NCI-H2227 (cell line): ENCODE results near the gene GLIPR1L2.
"Not testable (repeated sequence)": the region's sequence is repeated elsewhere in the genome, so short reads cannot be mapped to it uniquely, and the experiment has no call there.

Source experiments
- DNase-seq: peaks from one replicate; lab custom pipeline; 2025; ENCODE audit not compliant: unreplicated experiment; lab: John Stamatoyannopoulos, UW

Gene GLIPR1L2

DNA sequence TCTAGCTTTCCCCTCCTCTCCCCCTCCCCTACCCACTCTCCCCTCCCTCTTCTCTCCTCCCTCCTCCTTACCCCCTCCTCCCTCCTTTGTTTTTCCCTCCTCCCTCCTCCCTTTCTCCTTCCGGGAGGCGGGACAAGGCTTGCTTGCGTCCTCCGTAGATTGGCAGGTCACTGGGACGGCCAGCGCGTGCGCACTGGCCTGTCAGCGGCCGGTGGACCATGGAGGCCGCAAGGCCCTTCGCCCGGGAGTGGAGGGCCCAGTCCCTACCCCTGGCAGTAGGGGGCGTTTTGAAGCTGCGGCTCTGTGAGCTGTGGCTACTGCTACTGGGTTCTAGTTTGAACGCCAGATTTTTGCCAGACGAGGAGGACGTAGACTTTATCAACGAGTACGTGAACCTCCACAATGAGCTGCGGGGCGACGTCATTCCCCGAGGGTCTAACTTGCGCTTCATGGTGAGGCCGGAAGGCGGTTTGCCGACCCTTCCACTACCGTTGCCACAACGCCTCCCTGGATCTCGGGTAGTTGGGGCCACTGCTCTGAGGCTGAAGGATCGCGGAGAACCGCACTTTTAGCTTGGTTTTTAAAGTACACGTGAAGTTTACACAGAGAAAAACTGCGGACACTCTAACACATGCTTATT, at the start of gene GLIPR1L2:
TSS of gene GLIPR1L2 (plus strand) at position 191 of the 640 bp plus-strand sequence. CDS start at position 219, 28 bp downstream.
- DNase-seq, result peak; percentile 99

DNA sequence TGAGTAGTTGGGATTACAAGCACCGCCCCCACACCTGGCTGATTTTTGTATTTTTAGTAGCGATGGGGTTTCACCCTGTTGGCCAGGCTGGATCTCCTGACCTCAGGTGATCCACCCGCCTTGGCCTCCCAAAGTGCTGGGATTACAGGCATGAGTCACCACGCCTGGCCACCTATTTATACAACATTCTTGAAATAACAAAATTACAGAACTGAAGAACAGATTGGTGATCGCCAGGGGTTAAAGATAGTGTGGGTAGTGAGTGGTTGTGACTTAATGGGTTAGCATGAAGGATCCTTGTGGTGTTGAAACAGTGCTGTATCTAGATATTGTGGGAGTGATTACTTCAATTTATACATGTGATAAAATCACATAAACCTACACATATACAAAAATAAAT, 49.0 kb upstream of the GLIPR1L2 start:
- DNase-seq, result no peak

DNA sequence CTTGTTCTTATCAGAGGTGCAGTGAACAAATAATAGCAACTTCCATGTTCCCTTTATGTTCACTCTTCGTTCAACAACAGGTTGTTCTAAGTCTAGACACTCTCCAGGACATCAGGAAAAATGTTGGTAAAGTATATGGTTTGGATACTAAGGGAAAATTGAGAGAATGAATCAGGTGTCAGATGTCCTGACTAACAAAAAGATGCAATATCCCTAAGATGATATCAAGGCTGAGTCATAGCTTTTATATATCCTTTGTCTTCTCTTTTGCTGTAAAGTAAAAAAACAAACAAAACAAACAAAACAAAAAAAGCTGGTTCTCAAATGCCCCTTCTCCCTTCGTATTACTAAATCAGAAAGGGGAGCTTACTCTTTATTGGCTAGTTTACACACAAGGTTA, 45.4 kb upstream of the GLIPR1L2 start:
- DNase-seq, result no peak

DNA sequence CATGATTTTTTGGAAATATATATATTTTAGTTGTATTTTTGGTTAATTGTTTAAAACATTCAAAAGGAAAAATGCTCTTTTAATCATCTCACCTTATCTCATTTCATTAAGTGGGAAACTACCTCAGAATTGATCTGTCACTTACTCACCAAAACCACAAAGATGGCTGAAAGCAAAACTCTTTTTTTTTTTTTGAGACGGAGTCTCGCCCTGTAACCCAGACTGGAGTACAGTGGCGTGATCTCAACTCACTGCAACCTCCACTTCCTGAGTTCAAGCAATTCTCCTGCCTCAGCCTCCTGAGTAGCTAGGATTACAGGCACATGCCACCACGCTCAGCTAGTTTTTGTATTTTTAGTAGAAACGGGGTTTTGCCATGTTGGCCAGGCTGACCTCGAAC, 44.7 kb upstream of the GLIPR1L2 start:
- DNase-seq, result not testable (repeated sequence)

DNA sequence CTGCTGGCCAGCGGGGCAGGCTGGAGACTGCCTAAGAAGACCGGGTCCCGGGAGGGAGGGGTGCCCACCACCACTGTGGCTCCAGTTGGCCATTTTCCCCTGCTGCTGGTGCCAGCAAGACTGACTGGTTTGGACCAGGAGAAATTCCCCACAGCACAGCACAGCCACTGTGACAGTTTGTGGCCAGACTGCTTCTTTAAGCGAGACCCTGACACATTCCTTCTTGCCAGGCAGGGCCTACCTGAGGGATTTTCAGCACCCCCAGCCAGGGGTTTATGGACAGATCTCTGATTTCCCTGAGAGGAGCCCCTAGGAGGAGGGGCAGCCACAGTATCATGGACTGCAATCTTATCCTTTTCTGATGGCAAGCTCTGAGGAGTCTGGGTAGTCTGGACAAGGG, 40.9 kb upstream of the GLIPR1L2 start:
- DNase-seq, result no peak

DNA sequence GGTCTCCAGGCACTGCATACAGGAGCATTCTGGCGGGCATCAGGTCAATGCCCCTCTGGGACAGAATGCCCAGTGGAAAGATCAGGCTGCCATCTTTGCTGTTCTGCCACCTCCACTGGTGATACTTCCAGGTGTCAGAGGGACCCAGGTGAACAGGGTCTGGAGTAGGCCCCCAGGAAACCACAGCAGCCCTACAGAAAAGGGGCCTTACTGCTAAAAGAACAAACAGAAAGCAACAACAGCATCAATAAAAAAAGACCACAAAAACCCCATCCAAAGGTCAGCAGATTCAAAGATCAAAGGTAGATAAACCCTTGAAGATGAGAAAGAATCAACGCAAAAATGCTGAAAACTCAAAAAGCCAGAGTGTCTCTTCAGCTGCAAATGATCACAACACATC, 40.5 kb upstream of the GLIPR1L2 start:
- no peak for DNase-seq

DNA sequence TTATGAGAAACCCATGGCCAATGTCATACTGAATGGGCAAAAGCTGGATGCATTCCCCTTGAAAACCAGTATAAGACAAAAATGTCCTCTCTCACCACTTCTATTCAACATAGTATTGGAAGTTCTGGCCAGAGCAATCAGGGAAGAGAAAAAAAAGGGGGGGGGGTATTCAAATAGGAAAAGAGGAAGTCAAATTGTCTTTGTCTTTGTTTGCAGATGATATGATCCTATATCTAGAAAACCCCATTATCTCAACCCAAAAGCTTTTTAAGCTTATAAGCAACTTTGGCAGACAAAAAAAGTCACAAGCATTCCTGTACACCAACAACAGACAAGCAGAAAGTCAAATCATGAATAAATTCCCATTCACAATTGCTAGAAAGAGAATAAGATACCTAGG, 36.9 kb upstream of the GLIPR1L2 start:
- no peak for DNase-seq

DNA sequence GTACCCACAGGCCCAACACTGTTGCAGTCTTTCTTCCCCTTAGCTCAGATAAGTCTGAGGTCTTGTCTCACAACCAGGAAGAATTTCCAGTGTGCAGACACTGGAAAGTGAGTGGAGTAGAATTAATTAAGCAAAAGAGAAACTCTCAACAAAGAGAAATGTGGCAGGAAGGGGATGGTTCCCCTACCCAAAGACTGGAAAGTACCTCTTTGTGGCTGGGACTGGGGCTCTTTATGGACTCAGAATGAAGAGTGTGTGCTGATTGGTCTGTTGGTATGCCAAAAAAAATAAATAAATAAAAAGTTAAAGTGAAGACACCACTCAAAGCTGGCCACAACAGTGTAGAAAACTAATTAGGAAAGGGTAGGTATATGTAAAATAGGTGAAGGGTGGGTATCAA, 30.0 kb upstream of the GLIPR1L2 start:
- no peak for DNase-seq

DNA sequence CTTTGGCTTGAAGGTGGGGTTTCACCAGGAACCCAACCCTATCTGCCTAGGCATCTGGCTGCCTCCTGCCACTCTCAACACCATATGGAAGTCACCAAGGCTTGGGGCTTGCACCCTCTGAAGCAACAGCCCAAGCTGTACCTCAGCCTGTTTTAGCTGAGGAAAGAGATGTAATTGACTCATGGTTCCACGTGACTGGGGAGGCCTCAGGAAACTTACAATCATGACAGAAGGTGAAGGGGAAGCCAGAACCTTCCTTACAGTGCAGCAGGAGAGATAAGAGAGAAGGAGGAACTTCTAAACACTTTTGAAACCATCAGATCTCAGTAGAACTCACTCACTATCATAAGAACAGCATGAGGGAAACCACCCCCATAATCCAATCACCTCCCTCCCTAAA, 29.5 kb upstream of the GLIPR1L2 start:
- no peak for DNase-seq

DNA sequence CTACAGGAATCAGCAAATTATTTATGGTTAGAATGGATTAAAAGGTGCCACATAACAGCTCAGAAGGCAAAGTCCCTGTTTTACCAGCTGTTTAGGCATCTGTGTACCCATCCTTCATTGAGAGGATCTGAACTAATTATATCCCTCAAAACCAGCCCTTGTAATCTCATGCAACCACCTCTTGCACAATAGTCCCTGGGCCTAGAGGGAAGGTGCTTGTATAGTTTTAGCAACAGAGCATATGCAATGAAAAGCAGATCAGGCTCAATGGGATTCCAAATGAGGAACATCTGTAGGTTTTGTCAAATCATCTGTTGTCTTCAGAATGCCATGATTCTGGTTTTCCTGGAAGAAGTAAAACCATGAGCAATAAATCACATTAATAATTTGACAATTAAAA, 26.0 kb upstream of the GLIPR1L2 start:
- no peak for DNase-seq

DNA sequence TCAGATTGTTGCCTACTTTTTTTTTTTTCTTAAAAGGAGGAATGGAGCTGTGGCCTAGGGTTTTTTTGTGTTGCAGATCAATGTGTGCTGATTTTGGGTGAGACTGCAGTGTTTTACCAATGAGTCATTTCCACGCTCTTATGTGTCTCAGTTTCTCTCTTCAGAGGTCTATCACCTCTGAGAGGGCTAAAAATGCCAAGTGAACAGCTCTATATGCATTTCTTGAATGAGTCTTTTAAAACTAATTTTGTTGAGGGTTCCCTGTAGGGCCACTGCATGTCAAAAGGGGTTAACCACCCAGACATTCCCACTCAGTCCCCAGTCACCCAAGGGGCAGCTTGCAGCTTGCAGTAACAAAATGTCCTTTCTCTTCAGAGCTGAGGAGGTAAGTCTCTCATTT, 24.3 kb upstream of the GLIPR1L2 start:
- no peak for DNase-seq

DNA sequence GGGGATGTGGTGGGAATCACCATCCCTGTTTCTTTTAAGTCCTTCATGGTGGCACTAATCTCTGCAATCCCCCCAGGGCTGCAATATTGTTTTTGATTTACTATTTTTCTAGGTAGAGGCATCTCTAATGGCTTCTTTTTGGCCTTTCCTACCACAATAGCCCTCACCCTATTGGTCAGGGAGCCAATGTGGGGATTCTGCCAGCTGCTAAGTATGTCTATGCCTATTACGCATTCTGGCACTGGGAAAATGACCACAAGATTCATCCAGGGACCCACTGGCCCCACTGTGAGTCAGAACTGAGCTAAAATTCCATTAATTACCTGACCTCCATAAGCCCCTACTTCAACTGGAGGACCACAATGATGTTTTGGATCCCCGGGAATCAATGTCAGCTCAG, 15.9 kb upstream of the GLIPR1L2 start:
- no peak for DNase-seq

DNA sequence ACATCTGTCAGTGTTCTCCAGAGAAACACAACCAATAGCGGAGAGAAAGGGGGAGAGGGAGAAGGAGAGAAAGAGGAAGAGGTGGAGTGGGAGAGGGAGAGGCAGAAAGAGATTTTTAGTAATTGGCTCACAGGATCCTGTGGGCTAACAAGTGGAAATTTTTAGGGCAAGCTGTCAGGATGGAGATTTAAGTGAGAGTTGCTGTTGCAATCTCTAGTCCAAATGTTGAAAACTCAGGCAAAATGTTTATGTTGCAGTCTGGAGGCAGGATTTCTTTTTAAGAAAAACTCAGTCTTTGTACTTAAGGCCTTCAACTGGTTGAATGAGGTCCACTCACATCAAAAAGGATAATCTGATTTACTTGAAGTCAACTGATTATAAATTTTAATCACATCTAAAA, 12.5 kb upstream of the GLIPR1L2 start:
- DNase-seq, result no peak

DNA sequence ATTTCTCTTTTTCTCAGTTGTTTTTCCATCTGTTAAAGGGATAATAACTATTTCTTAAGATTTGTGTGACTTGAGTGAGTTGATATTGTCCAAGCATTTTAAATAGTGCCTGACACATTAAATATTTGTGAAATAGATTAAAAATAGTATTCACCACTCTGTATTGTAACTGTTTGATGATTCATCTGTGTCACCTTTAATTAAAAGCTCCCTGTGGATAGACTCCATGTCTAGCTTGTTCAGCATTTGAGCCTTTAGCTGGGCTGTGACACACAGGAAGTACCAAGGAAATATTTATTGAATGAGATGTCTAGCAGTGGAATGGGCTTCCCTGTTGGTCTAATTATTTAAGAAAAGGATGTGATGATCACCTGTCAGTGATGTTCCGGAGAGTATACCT, 1.8 kb upstream of the GLIPR1L2 start:
- no peak for DNase-seq

DNA sequence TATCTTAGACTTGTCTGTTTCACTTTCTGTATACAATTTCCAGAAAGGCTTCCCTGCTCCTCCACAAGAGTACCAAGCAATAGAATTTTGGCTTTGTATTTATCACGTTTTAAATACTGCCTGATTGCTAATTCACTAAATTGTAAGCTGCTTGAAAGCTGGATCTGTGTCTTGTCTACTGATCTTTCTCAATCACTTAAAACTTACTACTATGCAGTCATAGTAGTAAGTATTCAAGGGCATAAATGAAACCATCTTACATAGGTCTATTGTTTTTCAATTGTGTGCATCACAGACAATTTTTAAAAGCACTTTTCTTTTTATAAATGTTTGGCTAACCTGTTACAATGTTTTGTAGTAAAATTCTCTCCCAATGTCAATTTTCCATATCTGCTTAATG, 1.2 kb upstream of the GLIPR1L2 start:
- DNase-seq, result no peak

DNA sequence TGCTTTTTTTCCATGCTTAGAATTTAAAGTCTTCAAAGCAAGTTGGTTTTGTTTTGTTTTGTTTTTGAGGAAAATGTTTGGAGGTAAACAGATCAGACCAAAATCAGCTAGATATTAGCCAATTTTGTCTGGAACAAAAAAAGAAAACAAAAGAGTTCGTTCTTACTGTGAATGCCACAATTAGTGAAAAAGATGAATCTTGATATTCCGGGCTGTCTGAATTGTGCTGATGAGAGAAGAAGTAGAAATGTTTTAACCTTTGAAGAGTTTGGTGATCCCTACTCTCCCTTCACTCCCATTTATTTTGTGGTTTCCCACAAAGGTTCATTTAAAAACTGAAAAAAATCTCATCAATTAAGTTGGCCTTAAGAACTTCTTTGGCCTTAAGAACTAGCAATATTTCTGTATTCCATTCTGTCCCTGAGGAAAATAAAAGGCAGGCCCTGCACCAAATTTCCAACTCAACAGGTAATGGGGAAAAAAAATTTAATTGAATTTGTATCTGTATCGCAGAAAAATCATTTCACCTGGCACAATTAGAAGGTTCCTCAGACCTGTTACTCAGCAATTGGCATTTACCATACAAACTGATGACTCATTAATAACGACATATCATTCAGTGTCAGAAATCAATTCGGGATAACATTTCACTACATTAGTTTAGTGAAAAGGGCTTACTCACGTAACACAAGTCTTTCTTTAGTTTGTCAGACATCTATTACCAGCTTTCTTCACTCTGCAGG, 562 bp upstream of the GLIPR1L2 start:
- DNase-seq, result no peak

DNA sequence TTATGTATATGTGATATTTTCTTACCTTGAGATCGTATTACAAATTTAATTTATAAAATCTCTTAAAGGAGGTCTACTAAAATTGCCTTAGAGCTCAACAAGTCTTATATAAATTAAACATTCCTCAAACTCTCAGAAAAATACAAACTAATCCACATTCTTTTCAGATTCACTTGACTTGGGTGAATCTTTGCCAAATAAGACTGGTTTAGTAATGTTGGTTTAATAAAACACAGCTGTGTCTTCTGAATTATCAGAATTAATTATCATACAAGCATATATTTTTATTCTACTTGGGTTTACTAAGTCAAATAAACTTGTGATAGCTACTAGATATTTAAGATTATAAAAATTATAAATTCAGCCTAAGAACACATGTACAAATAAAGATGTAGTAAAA, 13.3 kb downstream of the GLIPR1L2 start:
- DNase-seq, result no peak

DNA sequence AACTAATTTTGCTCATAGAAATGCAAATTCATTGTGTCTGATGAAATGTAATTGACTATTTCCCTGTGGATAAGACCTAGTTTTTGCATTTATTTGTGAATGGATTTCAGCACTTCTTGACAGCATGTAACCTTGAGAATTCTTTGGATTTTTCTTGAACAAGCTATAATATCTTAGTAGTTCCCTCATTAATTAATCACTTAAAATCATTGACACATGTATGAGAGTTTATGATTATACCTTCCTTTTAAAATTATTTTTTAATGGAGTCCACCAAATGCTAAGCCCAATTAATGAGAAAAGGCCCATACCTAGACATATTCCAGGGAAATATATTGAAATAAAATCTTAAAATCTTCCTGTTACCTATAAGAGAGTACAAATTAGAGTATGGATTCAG, 16.8 kb downstream of the GLIPR1L2 start:
- DNase-seq, result no peak

DNA sequence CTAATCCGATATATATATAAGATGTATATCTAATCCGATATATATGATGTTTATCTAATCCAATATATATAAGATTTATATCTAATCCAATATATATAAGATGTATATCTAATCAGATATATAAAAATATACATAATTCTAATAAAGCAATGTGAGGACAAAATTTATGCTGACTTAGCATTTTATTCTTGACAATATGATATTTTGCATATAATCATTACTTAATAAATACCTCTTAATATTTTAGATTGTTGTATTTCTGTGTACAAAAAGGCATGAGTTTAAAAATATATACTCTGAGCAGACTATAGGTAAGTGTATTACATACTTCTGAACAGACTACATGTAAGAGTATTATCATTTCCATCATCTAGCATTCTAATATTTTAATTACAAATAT, 18.9 kb downstream of the GLIPR1L2 start:
- DNase-seq, result no peak

DNA sequence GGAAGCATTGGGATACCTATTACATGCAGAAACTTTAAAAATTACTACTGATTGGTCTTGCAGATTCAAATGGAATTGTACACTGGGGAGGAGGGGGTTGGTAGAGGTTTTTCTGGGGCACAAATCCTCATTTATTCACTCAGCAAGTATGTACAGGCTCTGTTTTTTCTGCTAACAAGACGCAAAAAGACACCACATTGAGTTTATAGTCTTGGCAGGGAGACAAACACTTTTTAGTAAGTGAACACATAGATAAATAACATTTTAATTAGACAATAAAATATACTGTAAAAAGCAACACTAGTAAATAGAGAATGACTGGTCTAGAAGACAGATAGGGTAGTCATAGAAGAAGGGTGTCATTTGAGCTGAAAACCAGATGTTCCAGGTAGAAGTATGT, 23.8 kb downstream of the GLIPR1L2 start:
- DNase-seq, result no peak

DNA sequence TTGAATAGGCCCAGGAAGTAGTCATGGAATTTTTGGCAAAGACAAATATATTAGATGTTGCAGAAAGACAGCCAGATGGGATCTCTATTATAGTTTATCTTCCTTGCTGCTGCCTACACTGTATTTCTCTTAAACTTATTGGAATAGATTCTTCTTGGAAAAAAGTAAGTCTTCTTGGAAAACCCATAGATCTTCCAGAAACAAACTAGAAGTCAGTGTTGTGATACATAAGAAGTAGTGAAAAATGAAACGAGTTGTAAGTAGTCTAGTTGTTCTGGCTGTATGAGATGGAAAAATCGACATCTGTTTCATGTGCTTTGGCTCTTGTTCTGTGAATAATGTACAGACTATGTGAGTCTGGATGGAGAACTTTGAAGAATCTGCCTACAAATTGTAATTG, 29.0 kb downstream of the GLIPR1L2 start:
- no peak for DNase-seq

DNA sequence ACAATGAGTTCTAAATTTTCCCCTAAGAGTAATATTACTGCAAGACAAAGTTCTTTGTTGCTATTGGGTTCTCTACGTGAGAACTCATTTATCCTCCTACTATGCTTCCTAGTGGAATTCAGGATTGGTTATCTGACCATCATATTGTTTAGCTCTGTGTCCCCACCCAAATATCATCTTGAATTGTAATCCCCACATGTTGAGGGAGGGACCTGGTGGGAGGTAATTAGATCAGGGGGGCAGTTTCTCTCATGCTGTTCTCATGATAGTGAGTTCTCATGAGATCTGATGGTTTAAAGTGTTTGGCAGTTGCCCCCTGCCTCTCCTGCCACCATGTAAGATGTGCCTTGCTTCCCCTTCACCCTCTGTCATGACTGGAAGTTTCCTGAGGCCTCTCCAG, 36.6 kb downstream of the GLIPR1L2 start:
- DNase-seq, result no peak

DNA sequence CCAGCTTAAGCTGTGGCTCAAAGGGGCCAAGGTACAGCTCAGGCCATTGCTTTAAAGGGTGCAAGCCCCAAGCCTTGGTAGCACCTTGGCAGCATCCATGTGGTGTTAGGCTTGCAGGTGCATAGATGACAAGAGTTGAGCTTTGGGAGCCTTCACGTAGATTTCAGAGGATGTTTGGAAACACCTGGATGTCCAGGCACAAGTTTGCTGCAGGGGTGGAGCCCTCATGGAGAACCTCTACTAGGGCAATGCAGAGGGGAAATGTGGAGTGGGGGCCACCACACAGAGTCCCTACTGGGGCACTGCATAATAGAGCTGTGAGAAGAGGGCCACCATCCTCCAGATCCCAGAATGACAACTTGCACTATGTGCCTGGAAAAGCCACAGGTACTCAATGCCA, 37.9 kb downstream of the GLIPR1L2 start:
- DNase-seq, result no peak
